ENCODE measurements around the gene RET. TPM values are rescaled to one million over a fixed set of nuclear protein-coding genes. Genes with fewer than 3 reads are reported as not detected.

The RET gene
- total and polyA plus RNA-seq, 2 of the 8 experiments (the other 6 are each of a cell fraction or from before 2014, with no cell fraction given), result 6.7 to 8.4 TPM

DNA sequence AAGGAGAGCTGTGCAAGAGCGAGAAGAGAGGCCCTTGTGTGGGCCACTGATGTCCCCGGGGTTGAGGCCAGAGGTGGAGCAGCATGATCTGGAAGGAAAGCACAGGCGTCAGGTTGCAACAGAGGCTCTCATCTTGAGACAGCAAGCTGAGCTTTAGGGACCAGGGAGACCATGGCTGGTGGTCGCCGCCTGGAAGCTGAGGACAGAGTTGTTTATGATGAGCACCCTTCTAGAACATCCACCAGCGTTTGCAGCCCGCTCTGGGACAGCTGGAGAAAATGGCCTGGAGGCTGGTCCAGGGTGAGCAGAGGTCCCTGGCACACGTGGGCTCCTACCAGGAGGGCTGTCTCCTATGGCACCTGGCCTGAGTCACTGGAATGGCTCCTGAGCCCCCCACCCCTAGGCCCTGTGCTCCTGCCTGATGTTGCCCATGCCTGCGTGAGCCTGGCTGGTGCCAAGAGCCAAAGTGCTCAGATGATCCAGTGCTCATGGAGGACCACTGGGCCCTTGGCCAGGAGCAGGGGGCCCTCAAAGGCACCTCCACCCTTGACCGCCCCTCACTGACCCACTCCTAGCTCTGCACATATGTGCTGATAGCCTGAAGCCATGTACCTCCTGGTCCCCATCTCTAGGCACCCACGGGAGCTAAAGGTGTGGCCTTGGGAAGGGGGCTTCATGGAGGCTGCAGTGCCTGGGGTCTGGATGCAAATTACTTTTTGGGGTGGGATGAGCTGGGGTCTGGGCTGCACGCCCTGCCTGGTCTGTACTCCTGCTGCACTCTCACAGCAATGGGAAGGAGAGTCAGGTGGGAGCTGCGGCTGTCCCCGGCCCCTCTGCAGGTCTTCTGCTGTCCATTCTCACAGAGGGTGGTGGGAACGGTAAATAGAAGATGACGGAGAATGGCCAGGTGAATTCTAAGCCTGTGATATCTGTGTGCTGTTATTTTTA is 40.1 kb upstream of the RET start:
- Histone ChIP-seq H2AK5ac (ENCODE audit: low read depth, low read length) (no peak overlapping the region), H2AFZ (ENCODE audit: low read length) (no peak overlapping the region), H3K4me3 (ENCODE audit: extremely low read depth in 1 of 4, insufficient read depth in 2 of 4, low read depth in 3 of 4, low read length in 4 of 4) (no peak overlapping the region), H3K14ac (ENCODE audit: insufficient read length) (no peak overlapping the region), H4K20me1 (replicated peaks in 1 of 2; ENCODE audit: control insufficient read depth in 1 of 2, insufficient read depth in 2 of 2, low read length in 2 of 2) (no peaks in the 10 kb centered on the region), H3K79me2 (ENCODE audit: control insufficient read depth in 1 of 2, insufficient read depth in 2 of 2, low read length in 2 of 2) (no peaks in the 10 kb centered on the region), H3K23ac (ENCODE audit: insufficient read length) (no peak overlapping the region), H3K27me3 (replicated peaks in 1 of 4; ENCODE audit: control insufficient read depth in 3 of 4, extremely low read depth in 1 of 4, insufficient read depth in 3 of 4, low read length in 3 of 4) (no peaks in the 10 kb centered on the region), H4K8ac (ENCODE audit: extremely low read depth, insufficient read depth, low read length) (peak overlapping the region; percentile 59), H2BK20ac (ENCODE audit: low read length) (no peak overlapping the region), H2BK120ac (replicated peaks; ENCODE audit: low read depth, low read length) (no peak overlapping the region), H2BK15ac (ENCODE audit: low read length) (0 out of 2 replicates have a peak overlapping the region, but pooled peaks have one; percentile 8), H3K9me3 (ENCODE audit: insufficient read depth in 2 of 2, low read depth in 1 of 2, low read length in 1 of 2) (peaks cover 0 to 5% of the 10 kb centered on the region in 2 experiments; a peak in 1 of 4 replicates), H2BK12ac (ENCODE audit: low read depth, low read length) (0 out of 2 replicates have a peak overlapping the region, but pooled peaks have one; percentile 5), H3K27ac (ENCODE audit: low read depth, low read length) (no peak overlapping the region), H4K5ac (ENCODE audit: insufficient read length, low read depth, low read length) (no peak overlapping the region), H4K91ac (replicated peaks; ENCODE audit: insufficient read length, low read length) (no peak overlapping the region), H3K18ac (ENCODE audit: extremely low read depth, low read length) (no peak overlapping the region), H3K4ac (replicated peaks; ENCODE audit: insufficient read length, low read depth, low read length) (no peak overlapping the region), H3K4me2 (ENCODE audit: insufficient read depth in 1 of 2, low read depth in 2 of 2, low read length in 2 of 2) (no peak overlapping the region), H3K79me1 (ENCODE audit: low read depth, low read length) (no peaks in the 10 kb centered on the region), H2BK5ac (ENCODE audit: low read depth, low read length) (no peak overlapping the region), H3K36me3 (ENCODE audit: control insufficient read depth in 2 of 4, insufficient read depth in 4 of 4, low read length in 3 of 4) (no peaks in the 10 kb centered on the region), H3K4me1 (replicated peaks in 1 of 4; ENCODE audit: control insufficient read depth in 3 of 4, insufficient read depth in 4 of 4, low read length in 3 of 4) (peaks cover 0 to 4% (median 0%) of the 10 kb centered on the region in 4 experiments; a peak in 1 of 7 replicates), H3K9ac (replicated peaks in 1 of 4; ENCODE audit: extremely low read depth in 1 of 4, low read depth in 3 of 4, low read length in 3 of 4) (no peak overlapping the region), H3K23me2 (ENCODE audit: low read depth, low read length) (peaks cover 1% of the 10 kb centered on the region; the same call in 1 of the 2 replicates), H3K56ac (replicated peaks; ENCODE audit: insufficient read length, low read depth, low read length) (no peak overlapping the region)
- ChIA-PET CTCF (ENCODE audit: partially characterized antibody) (interaction anchor here (0.6 to 4.6 kb wide), 7 partner anchors 8 to 171 kb away, joined by 3 to 26 read pairs (median 7); no protein-coding TSS in a partner anchor), POLR2A (ENCODE audit: partially characterized antibody) (no interaction called here)
- DNase-seq (ENCODE audit: low read depth in 1 of 2, low spot score in 2 of 2), result no peak
- FAIRE-seq, result no peak
- TF ChIP-seq TCF12 (IDR thresholded peaks at IDR 0.05; ENCODE audit: low read depth, low read length), result no peak
- 88% methylated on average over 14 of the region's 16 CpGs; no CpG with 5 or more reads in 1 of the 2 experiments for WGBS, 2 experiments (ENCODE audit: extremely low coverage in 1 of 2, insufficient coverage in 1 of 2, insufficient read length in 1 of 2, insufficient replicate concordance in 2 of 2, low coverage in 1 of 2, low lambda C conversion rate in 2 of 2, missing lambda C conversion rate in 1 of 2)

All from H1 (cell line).